ENCODE measurements around the gene FRMD4B.
A peak's percentile ranks its signal among the peaks of the same experiment; 100 is the strongest.

FRMD4B gene

DNA sequence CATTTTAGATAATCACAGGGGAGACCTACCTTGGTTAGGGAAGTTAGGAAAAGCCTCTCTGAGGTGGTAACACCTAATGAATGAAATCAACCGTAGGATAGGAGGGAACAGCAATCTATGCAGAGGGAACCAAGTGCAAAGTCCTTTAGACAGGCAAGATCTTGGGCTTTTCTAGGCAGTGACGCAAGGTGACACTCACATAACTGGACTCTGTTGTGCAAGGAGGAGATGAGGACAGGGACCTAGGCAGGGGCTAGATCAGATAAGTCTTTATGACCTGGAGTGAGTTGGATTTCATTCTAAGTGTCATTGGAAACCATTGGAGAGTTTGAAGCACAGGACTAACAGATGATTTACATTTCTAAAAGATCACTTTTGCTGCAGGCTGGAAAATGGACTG is 258.9 kb downstream of the FRMD4B start:
- DNase-seq (ENCODE audit: low read depth in 2 of 2): no peak

DNA sequence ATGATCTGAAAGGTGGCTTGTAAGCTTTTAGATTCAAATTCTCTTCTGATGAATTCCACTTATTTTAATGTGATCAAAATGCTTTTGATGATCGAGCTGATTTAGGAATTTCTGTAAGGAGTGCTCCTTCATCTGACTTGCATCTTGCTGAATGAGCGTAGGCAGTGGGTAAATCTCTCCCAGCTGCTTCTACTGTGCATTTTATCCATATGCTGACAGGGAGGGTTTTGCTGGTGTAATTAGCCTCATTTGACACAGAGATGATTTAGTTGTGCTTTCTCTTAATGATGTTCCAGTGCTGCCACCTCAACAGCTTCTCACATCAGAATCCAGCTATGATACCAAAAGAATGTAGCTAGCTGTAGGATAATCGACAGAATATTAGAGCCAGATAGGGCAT is 259.7 kb downstream of the FRMD4B start:
- no peak for DNase-seq (ENCODE audit: low read depth in 2 of 2)

DNA sequence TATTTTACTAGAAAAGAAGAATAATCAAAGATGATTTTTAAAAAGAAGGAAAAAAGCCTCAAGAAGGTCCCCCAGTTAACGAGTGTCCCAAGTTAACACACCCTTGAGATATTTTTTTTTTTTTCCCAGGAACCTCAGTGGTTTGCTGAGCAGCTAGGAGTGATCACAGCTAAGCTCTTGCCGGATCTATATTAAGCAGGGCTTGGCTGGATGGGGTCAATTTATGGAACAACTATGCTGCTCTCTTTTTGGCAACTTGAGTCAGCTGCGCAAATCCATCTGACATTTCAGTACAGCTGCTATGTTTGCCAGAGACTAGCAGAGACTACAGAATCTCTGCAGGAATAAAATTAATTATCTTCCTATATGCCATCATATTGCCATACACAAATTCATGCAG is 263.5 kb downstream of the FRMD4B start, which contains the start of gene LMOD3:
TSS of gene LMOD3 (minus strand) at position 193 of the 400 bp plus-strand sequence. CDS start 209 bp downstream, outside the sequence.
- DNase-seq (ENCODE audit: low read depth in 2 of 2): no peak

- no peak for DNase-seq (ENCODE audit: low read depth in 2 of 2)
Measured at GRCh38 chr3:69121950-69122349, 263.9 kb downstream of the FRMD4B start.

DNA sequence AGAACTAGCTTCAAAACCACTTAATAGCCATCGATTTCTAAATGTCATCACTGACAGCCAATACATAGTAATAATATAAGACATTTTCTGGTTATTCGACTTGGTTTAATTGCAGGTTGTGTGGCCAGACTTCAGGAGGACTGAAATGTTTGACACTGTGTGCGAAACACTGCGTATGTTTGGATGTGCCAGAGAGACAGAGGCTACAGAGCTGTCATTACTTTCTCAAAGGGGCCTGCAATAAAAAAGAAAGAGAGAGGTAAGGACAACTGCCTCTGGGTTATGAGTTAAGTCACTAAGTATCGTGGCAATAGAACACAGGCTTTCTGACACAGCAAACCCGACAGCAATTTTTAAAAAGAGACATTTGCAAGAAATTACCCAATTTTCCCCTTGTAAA is 264.4 kb downstream of the FRMD4B start:
- no peak for DNase-seq (ENCODE audit: low read depth in 2 of 2)

DNA sequence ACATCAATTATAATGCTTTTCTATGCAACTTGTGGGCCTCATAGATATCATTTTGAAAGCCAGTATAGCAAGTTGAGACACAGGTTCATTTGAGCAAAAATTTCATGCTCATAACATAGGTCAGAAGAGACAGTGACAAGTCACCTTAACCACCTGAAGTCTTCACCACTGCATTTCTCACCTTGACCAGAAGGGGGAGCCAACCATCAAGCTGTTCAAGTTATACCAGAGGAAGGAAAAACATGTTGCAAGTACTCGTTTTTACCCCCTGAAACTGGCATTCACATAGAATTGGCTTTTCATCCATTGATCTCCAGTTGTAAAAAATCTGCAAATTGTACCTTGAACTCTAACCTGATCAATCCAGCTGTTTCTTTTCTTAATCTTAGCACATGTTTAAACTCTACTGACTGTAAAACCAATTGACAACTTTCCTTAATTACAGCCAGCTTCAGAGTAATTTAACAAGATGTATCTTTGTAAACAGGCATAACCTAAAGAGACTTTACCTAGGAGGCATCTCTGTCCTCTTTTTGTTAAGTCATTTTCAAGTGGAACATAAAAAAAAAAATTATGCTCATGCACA is 264.9 kb downstream of the FRMD4B start:
- DNase-seq (ENCODE audit: low read depth in 2 of 2): peak; percentile 63 to 81

Measured in stimulated activated CD4-positive, alpha-beta T cell treated with anti-CD3 and anti-CD28 coated beads, Interleukin-12 subunit alpha, Interleukin-12 subunit beta, amount 100 ng/mL, for 24 hours (primary cell).